Neural cell (in vitro differentiated cells): ENCODE measurements around the gene SLAMF6.

ENCODE experiments used
- EP300 ChIP-seq: fragments of 450-650 bp; conservative IDR thresholded peaks from 2 replicates; pipeline ENCODE4 v1.6.1; 2014; ENCODE audit warnings: antibody characterized with exemption, mild to moderate bottlenecking, moderate library complexity; ENCODE audit not compliant: poor library complexity, severe bottlenecking
- EZH2 ChIP-seq: fragments of 200-600, 300-800 bp; shearing (Covaris generic), sonication (generic); IDR thresholded peaks from 2 replicates; pipeline ENCODE4 v1.6.1; 2014; ENCODE audit warnings: antibody characterized with exemption, low read length, borderline replicate concordance, mild to moderate bottlenecking; ENCODE audit not compliant: insufficient read depth, poor library complexity, severe bottlenecking
- MXI1 ChIP-seq: fragments of 450-650 bp; conservative IDR thresholded peaks from 2 replicates; pipeline ENCODE4 v1.6.1; 2014; ENCODE audit warnings: antibody characterized with exemption, mild to moderate bottlenecking; ENCODE audit not compliant: poor library complexity, severe bottlenecking
- POLR2AphosphoS5 ChIP-seq: IDR thresholded peaks from 2 replicates; pipeline ENCODE4 v1.6.1; 2012
- REST ChIP-seq: IDR thresholded peaks from 2 replicates; pipeline ENCODE4 v1.6.1; 2012; ENCODE audit warnings: borderline replicate concordance
- TF ChIP-seq, protein P1 (sequence below): fragments of 450-650 bp; IDR thresholded peaks from 2 replicates; pipeline ENCODE4 v1.5.1; 2014; ENCODE audit warnings: antibody characterized with exemption, mild to moderate bottlenecking, moderate library complexity; ENCODE audit not compliant: poor library complexity, severe bottlenecking

DNA sequence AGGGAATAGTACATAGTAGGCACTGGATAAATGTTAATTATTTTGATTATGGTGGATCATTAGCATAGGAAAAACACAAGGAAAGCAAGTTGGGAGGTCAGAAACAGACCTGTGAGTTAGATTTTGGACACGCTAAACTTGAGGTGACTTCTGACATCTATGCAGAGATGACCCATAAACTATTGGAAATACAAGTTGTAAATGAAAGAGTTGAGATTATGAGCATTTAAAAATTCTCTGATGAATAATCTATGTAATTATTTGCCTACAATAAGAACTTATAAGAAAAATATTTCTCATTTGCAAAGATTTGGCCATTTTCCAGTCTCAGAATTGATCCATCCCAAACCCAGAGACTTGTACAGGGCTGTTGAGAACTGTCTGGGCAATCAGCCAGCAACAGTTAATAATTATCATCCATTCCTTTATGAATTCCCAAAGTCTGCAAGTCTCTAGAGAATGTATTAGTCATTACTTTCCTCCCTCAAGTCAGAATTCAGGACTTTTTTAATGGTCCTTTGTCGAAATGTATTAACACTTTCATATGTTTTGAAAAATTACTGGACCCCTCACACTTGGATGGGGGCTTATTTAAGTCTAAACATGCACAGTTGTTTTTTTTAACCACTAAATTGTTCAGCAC, 19.4 kb upstream of the SLAMF6 start:
- TF ChIP-seq, protein P1, sequence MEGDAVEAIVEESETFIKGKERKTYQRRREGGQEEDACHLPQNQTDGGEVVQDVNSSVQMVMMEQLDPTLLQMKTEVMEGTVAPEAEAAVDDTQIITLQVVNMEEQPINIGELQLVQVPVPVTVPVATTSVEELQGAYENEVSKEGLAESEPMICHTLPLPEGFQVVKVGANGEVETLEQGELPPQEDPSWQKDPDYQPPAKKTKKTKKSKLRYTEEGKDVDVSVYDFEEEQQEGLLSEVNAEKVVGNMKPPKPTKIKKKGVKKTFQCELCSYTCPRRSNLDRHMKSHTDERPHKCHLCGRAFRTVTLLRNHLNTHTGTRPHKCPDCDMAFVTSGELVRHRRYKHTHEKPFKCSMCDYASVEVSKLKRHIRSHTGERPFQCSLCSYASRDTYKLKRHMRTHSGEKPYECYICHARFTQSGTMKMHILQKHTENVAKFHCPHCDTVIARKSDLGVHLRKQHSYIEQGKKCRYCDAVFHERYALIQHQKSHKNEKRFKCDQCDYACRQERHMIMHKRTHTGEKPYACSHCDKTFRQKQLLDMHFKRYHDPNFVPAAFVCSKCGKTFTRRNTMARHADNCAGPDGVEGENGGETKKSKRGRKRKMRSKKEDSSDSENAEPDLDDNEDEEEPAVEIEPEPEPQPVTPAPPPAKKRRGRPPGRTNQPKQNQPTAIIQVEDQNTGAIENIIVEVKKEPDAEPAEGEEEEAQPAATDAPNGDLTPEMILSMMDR = no peak
- TF ChIP-seq EP300 = no peak
- no peak for TF ChIP-seq POLR2AphosphoS5
- no peak for TF ChIP-seq MXI1
- TF ChIP-seq EZH2 = no peak
- TF ChIP-seq REST = no peak
